ENCODE results near the gene BLID. TPM values are rescaled to one million over a fixed set of nuclear protein-coding genes. Genes with fewer than 3 reads are reported as not detected.

BLID gene
- total and polyA plus RNA-seq, 2 experiments from 2014 or later = not detected

DNA sequence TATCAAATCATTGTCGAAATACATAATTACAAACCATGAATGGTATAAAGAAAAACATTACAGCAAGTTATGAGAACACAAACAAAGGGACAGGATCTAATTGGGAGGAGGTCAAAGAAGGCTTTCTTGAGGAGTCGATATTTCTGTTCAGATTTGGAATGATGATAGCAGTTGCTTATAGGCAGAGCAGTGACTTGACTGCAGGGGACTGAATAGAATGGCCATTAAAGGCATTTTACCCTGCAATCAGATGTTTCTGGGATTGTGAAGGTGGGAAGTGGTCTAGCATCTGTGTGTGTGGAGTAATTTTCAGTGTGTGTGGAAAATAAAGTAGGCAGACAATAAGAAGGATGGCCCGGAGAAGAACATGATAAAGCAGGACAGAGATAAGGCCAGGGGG is 41.0 kb downstream of the BLID start:
- H4K20me1 ChIP-seq (replicated peaks; ENCODE audit: insufficient read depth) = no peaks in the 10 kb centered on the region
- H3K4me2 ChIP-seq = no peak overlapping the region
- Mint-ChIP-seq H3K9me3 (no peaks in the 10 kb centered on the region), H3K4me1 (peaks cover 3% of the 10 kb centered on the region; the same call in 2 of the 3 replicates), H3K36me3 (ENCODE audit: low read depth) (no peaks in the 10 kb centered on the region), H3K27ac (no peak overlapping the region), H3K27me3 (ENCODE audit: insufficient read depth, low read depth, poor library complexity) (no peaks in the 10 kb centered on the region), H3K4me3 (no peak overlapping the region)
- ATAC-seq (no peak), DNase-seq (ENCODE audit: low spot score) (no peak)
- no peaks in the 10 kb centered on the region; the same call in 1 of the 2 replicates for H3K36me3 ChIP-seq (ENCODE audit: insufficient read depth)
- no peaks in the 10 kb centered on the region for H3K79me2 ChIP-seq (replicated peaks; ENCODE audit: insufficient read depth)
- H2AFZ ChIP-seq = no peak overlapping the region
- no peak overlapping the region for H3K4me3 ChIP-seq
- H3K27me3 ChIP-seq (ENCODE audit: insufficient read depth) = no peaks in the 10 kb centered on the region
- H3K4me1 ChIP-seq (ENCODE audit: insufficient read depth) = no peaks in the 10 kb centered on the region
- H3F3A ChIP-seq (replicated peaks; ENCODE audit: low read depth) = no peaks in the 10 kb centered on the region
- H3K9me2 ChIP-seq (ENCODE audit: insufficient read depth) = no peaks in the 10 kb centered on the region
- no peak for TF ChIP-seq ZNF331 (CRISPR knock-in tag; IDR thresholded peaks at IDR 0.05; ENCODE audit: low read depth)
- no peak overlapping the region for H3K27ac ChIP-seq (ENCODE audit: low read depth)

DNA sequence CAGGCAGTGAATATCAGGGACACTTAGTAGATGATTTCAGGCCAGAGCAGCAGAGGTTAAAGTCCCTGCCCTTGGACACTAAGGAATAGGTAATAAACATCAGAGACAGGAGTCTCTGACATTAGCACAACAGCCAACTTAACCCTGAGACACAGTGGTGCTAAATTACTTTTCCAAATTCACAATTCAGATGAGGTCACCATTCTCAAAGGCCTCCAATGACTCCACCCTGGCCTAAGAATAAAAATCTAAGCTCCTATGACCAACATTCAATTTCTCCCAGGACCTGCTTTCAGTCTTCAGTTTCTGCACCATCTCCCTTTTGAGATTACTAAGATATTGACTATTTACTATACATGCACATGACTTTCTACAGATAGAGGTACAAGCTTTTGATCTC is 42.0 kb downstream of the BLID start:
- Histone ChIP-seq H3K4me2 (no peak overlapping the region), H3K79me2 (replicated peaks; ENCODE audit: insufficient read depth) (no peaks in the 10 kb centered on the region), H3K9me2 (ENCODE audit: insufficient read depth) (no peaks in the 10 kb centered on the region), H4K20me1 (replicated peaks; ENCODE audit: insufficient read depth) (no peaks in the 10 kb centered on the region), H3K27ac (ENCODE audit: low read depth) (no peak overlapping the region), H3F3A (replicated peaks; ENCODE audit: low read depth) (no peaks in the 10 kb centered on the region), H3K36me3 (ENCODE audit: insufficient read depth) (no peaks in the 10 kb centered on the region; the same call in 1 of the 2 replicates), H3K4me1 (ENCODE audit: insufficient read depth) (0 out of 2 replicates have a peak, but pooled peaks cover 2% of the 10 kb centered on the region), H3K4me3 (no peak overlapping the region), H2AFZ (0 out of 2 replicates have a peak overlapping the region, but pooled peaks have one; percentile 44), H3K27me3 (ENCODE audit: insufficient read depth) (no peaks in the 10 kb centered on the region)
- no peak overlapping the region for H3K4me3 Mint-ChIP-seq
- no peak overlapping the region for H3K27ac Mint-ChIP-seq
- no peak for TF ChIP-seq ZNF331 (CRISPR knock-in tag; IDR thresholded peaks at IDR 0.05; ENCODE audit: low read depth)
- TF ChIP-seq NANOG (IDR thresholded peaks at IDR 0.05; ENCODE audit: borderline replicate concordance) = no peak
- TF ChIP-seq EZH2phosphoT487 (IDR thresholded peaks at IDR 0.05; ENCODE audit: unreplicated experiment) = no peak
- no peak for TF ChIP-seq STAT1 (IDR thresholded peaks at IDR 0.05; ENCODE audit: unreplicated experiment)
- peaks cover 6% of the 10 kb centered on the region; the same call in 2 of the 3 replicates for H3K4me1 Mint-ChIP-seq
- ATAC-seq = no peak
- no peaks in the 10 kb centered on the region for H3K9me3 Mint-ChIP-seq
- DNase-seq (ENCODE audit: low spot score) = no peak
- H3K36me3 Mint-ChIP-seq (ENCODE audit: low read depth) = no peaks in the 10 kb centered on the region
- no peaks in the 10 kb centered on the region for H3K27me3 Mint-ChIP-seq (ENCODE audit: insufficient read depth, low read depth, poor library complexity)

GRCh38 chr11:122071709-122072202 is 44.3 kb downstream of the BLID start:
- DNase-seq (ENCODE audit: low spot score) = peak; percentile 12
- Histone ChIP-seq H3K9me2 (ENCODE audit: insufficient read depth) (no peaks in the 10 kb centered on the region), H2AFZ (peak overlapping the region; percentile 88), H3K79me2 (replicated peaks; ENCODE audit: insufficient read depth) (no peaks in the 10 kb centered on the region), H3K4me3 (no peak overlapping the region), H3K36me3 (ENCODE audit: insufficient read depth) (no peaks in the 10 kb centered on the region; the same call in 1 of the 2 replicates), H3F3A (replicated peaks; ENCODE audit: low read depth) (no peaks in the 10 kb centered on the region), H3K4me2 (no peak overlapping the region), H3K27me3 (ENCODE audit: insufficient read depth) (no peaks in the 10 kb centered on the region), H4K20me1 (replicated peaks; ENCODE audit: insufficient read depth) (no peaks in the 10 kb centered on the region), H3K27ac (ENCODE audit: low read depth) (no peak overlapping the region), H3K4me1 (ENCODE audit: insufficient read depth) (peaks cover 5% of the 10 kb centered on the region; the same call in 1 of the 2 replicates)
- H3K4me1 Mint-ChIP-seq = peaks cover 6% of the 10 kb centered on the region; the same call in 2 of the 3 replicates
- TF ChIP-seq EZH2phosphoT487 (IDR thresholded peaks at IDR 0.05; ENCODE audit: unreplicated experiment) = no peak
- TF ChIP-seq, protein P1, sequence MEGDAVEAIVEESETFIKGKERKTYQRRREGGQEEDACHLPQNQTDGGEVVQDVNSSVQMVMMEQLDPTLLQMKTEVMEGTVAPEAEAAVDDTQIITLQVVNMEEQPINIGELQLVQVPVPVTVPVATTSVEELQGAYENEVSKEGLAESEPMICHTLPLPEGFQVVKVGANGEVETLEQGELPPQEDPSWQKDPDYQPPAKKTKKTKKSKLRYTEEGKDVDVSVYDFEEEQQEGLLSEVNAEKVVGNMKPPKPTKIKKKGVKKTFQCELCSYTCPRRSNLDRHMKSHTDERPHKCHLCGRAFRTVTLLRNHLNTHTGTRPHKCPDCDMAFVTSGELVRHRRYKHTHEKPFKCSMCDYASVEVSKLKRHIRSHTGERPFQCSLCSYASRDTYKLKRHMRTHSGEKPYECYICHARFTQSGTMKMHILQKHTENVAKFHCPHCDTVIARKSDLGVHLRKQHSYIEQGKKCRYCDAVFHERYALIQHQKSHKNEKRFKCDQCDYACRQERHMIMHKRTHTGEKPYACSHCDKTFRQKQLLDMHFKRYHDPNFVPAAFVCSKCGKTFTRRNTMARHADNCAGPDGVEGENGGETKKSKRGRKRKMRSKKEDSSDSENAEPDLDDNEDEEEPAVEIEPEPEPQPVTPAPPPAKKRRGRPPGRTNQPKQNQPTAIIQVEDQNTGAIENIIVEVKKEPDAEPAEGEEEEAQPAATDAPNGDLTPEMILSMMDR (conservative IDR thresholded peaks at IDR 0.05; ENCODE audit: low read depth in 2 of 2) = peak in 1 of 2 experiments; percentile 14; a peak in 1 of 4 replicates
- H3K27me3 Mint-ChIP-seq (ENCODE audit: insufficient read depth, low read depth, poor library complexity) = no peaks in the 10 kb centered on the region
- H3K9me3 Mint-ChIP-seq = no peaks in the 10 kb centered on the region
- H3K36me3 Mint-ChIP-seq (ENCODE audit: low read depth) = no peaks in the 10 kb centered on the region
- no peak overlapping the region for H3K4me3 Mint-ChIP-seq
- peak overlapping the region; percentile 22; the same call in 1 of the 2 replicates for H3K27ac Mint-ChIP-seq
- ATAC-seq = peak; percentile 84

All from GM23338 (cell line).